Loucy (cell line): ENCODE data around the gene TMEM18.

Experiments
- CTCF ChIP-seq: fragments of 200-600 bp; sonication (generic); conservative IDR thresholded peaks from 2 replicates; pipeline ENCODE4 v1.5.1; 2014; ENCODE audit warnings: mild to moderate bottlenecking, antibody characterized with exemption, low read length
- EZH2phosphoT487 ChIP-seq: fragments of 200-600 bp; IDR thresholded peaks from 2 replicates; pipeline ENCODE4 v1.6.1; 2018; ENCODE audit warnings: antibody characterized with exemption, mild to moderate bottlenecking, moderate library complexity, borderline replicate concordance

GRCh38 chr2:627926-628560 is 49.2 kb downstream of the TMEM18 start:
- TF ChIP-seq CTCF (no peak), EZH2phosphoT487 (no peak)
